H1 (cell line): ENCODE results near the gene B3GALT4. TPM values are rescaled to one million over a fixed set of nuclear protein-coding genes. Genes with fewer than 3 reads are reported as not detected.

ENCODE experiments used
- CBX5 ChIP-seq: fragments of 300-800, 300-1000 bp; sonication (generic); IDR thresholded peaks from 2 replicates; pipeline ENCODE4 v1.7.1; 2016; ENCODE audit warnings: antibody characterized with exemption, low read length, low read depth
- CTBP2 ChIP-seq: IDR thresholded peaks from 2 replicates; pipeline ENCODE4 v1.7.0; 2011; ENCODE audit warnings: borderline replicate concordance, mild to moderate bottlenecking, moderate library complexity, mixed read lengths, low read length; ENCODE audit not compliant: insufficient read depth, insufficient read length
- POLR2A ChIP-seq, 2 experiments: IDR thresholded peaks; 1 replicate in 1 of 2; 2 replicates in 1 of 2; pipeline ENCODE4 v1.6.1; 2011; ENCODE audit warnings: low read depth in 2 of 2, low read length in 2 of 2, mild to moderate bottlenecking in 2 of 2; ENCODE audit errors: control extremely low read depth in 1 of 2
- RFX5 ChIP-seq: IDR thresholded peaks from 2 replicates; pipeline ENCODE4 v1.6.1; 2011; ENCODE audit warnings: low read depth, low read length, improper control_type of control experiment, borderline replicate concordance
- SIX5 ChIP-seq: IDR thresholded peaks from 2 replicates; pipeline ENCODE4 v1.6.1; 2011; ENCODE audit warnings: mild to moderate bottlenecking, low read depth, low read length
- SP4 ChIP-seq: IDR thresholded peaks from 2 replicates; pipeline ENCODE4 v1.6.1; 2012; ENCODE audit warnings: low read length, inconsistent platforms
- TAF1 ChIP-seq: IDR thresholded peaks from 2 replicates; pipeline ENCODE4 v1.6.1; 2011; ENCODE audit warnings: mild to moderate bottlenecking, low read depth, low read length
- polyA plus RNA-seq, 7 experiments: library from polyadenylated mRNA; depleted of rRNA in 3 of 7; stranded (reverse) in 5 of 7; unstranded in 2 of 7; fragments of >200 nt in 5 of 7; fragments of 200-250 nt in 2 of 7; gene quantifications; 1 replicate in 5 of 7; 2 replicates in 1 of 7; 4 replicates in 1 of 7; pipeline versions ENCODE4 v1.2.1 to v1.2.3, GENCODE V29; 2011 to 2013; ENCODE audit warnings: missing spikeins in 2 of 7, mixed read lengths in 2 of 7
- total RNA-seq: library from RNA; stranded (reverse); fragmentation: NEBNext Ultra II Directional; extraction: Animal tissue kit (Norgen Biotek cat#: 25700); gene quantifications from 2 replicates; pipeline ENCODE4 v1.2.1, GENCODE V29; 2021
- TF ChIP-seq, protein P1 (sequence below): fragments of 300-600 bp; sonication (generic); IDR thresholded peaks from 2 replicates; pipeline ENCODE4 v1.7.1; 2012; ENCODE audit warnings: low read length, moderate library complexity, mild to moderate bottlenecking, inconsistent platforms; ENCODE audit not compliant: insufficient replicate concordance

The B3GALT4 gene
- total and polyA plus RNA-seq, 2 of the 8 experiments (the other 6 are each of a cell fraction or from before 2014, with no cell fraction given), result 2.2 to 3.0 TPM

DNA sequence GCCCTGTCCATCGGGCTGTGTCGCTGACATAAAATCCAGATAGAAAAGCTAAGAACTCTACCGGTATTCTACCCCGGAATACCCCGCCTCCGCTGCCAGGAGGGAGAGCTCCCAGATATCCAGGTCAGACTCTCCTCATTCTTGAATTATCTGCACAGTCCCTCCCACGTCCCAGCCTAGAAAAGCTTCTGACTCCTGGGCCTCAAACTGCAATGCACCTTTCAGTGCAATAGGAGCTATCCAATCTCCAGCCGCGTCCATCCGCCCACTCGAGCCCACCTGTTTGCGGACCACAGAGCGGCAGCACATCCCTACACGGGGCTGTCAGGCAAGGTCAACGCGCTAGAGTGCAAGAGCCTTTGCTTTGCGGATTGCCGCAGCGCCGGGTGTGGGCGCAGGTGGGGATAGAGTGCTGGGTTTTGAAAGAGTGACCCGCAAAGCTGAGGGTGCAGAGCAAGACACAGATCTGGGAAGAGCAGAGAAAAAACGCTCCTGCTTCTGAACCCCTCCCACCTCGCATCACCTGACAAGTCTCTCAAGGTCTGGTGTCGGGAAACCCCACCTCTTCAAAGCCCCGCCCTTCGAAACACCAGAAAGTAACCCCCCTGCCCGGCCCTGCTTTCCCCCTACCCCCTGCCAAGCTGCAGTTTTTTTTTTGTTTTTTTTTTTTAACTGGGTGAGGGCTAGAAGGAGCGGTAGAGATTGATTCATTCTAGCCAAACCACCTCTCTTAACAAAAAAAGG, 35.6 kb downstream of the B3GALT4 start (continued):
- TF ChIP-seq, protein P1, sequence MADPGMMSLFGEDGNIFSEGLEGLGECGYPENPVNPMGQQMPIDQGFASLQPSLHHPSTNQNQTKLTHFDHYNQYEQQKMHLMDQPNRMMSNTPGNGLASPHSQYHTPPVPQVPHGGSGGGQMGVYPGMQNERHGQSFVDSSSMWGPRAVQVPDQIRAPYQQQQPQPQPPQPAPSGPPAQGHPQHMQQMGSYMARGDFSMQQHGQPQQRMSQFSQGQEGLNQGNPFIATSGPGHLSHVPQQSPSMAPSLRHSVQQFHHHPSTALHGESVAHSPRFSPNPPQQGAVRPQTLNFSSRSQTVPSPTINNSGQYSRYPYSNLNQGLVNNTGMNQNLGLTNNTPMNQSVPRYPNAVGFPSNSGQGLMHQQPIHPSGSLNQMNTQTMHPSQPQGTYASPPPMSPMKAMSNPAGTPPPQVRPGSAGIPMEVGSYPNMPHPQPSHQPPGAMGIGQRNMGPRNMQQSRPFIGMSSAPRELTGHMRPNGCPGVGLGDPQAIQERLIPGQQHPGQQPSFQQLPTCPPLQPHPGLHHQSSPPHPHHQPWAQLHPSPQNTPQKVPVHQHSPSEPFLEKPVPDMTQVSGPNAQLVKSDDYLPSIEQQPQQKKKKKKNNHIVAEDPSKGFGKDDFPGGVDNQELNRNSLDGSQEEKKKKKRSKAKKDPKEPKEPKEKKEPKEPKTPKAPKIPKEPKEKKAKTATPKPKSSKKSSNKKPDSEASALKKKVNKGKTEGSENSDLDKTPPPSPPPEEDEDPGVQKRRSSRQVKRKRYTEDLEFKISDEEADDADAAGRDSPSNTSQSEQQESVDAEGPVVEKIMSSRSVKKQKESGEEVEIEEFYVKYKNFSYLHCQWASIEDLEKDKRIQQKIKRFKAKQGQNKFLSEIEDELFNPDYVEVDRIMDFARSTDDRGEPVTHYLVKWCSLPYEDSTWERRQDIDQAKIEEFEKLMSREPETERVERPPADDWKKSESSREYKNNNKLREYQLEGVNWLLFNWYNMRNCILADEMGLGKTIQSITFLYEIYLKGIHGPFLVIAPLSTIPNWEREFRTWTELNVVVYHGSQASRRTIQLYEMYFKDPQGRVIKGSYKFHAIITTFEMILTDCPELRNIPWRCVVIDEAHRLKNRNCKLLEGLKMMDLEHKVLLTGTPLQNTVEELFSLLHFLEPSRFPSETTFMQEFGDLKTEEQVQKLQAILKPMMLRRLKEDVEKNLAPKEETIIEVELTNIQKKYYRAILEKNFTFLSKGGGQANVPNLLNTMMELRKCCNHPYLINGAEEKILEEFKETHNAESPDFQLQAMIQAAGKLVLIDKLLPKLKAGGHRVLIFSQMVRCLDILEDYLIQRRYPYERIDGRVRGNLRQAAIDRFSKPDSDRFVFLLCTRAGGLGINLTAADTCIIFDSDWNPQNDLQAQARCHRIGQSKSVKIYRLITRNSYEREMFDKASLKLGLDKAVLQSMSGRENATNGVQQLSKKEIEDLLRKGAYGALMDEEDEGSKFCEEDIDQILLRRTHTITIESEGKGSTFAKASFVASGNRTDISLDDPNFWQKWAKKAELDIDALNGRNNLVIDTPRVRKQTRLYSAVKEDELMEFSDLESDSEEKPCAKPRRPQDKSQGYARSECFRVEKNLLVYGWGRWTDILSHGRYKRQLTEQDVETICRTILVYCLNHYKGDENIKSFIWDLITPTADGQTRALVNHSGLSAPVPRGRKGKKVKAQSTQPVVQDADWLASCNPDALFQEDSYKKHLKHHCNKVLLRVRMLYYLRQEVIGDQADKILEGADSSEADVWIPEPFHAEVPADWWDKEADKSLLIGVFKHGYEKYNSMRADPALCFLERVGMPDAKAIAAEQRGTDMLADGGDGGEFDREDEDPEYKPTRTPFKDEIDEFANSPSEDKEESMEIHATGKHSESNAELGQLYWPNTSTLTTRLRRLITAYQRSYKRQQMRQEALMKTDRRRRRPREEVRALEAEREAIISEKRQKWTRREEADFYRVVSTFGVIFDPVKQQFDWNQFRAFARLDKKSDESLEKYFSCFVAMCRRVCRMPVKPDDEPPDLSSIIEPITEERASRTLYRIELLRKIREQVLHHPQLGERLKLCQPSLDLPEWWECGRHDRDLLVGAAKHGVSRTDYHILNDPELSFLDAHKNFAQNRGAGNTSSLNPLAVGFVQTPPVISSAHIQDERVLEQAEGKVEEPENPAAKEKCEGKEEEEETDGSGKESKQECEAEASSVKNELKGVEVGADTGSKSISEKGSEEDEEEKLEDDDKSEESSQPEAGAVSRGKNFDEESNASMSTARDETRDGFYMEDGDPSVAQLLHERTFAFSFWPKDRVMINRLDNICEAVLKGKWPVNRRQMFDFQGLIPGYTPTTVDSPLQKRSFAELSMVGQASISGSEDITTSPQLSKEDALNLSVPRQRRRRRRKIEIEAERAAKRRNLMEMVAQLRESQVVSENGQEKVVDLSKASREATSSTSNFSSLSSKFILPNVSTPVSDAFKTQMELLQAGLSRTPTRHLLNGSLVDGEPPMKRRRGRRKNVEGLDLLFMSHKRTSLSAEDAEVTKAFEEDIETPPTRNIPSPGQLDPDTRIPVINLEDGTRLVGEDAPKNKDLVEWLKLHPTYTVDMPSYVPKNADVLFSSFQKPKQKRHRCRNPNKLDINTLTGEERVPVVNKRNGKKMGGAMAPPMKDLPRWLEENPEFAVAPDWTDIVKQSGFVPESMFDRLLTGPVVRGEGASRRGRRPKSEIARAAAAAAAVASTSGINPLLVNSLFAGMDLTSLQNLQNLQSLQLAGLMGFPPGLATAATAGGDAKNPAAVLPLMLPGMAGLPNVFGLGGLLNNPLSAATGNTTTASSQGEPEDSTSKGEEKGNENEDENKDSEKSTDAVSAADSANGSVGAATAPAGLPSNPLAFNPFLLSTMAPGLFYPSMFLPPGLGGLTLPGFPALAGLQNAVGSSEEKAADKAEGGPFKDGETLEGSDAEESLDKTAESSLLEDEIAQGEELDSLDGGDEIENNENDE, result no peak
- TF ChIP-seq SIX5, result no peak
- peak; percentile 54; the same call in 1 of the 2 replicates for TF ChIP-seq TAF1
- peak in 1 of 2 experiments; percentile 55; a peak in 2 of 3 replicates for TF ChIP-seq POLR2A (IDR thresholded peaks at IDR 0.05; ENCODE audit: control extremely low read depth in 1 of 2, low read depth in 2 of 2, low read length in 2 of 2)
- no peak for TF ChIP-seq CBX5
- no peak for TF ChIP-seq CTBP2
- no peak for TF ChIP-seq RFX5
- TF ChIP-seq SP4, result 0 out of 2 replicates have a peak, but pooled peaks have one; percentile 81
- TF ChIP-seq, all 59 proteins: peak for 11
